ENCODE measurements around the gene ARHGAP15.

DNA sequence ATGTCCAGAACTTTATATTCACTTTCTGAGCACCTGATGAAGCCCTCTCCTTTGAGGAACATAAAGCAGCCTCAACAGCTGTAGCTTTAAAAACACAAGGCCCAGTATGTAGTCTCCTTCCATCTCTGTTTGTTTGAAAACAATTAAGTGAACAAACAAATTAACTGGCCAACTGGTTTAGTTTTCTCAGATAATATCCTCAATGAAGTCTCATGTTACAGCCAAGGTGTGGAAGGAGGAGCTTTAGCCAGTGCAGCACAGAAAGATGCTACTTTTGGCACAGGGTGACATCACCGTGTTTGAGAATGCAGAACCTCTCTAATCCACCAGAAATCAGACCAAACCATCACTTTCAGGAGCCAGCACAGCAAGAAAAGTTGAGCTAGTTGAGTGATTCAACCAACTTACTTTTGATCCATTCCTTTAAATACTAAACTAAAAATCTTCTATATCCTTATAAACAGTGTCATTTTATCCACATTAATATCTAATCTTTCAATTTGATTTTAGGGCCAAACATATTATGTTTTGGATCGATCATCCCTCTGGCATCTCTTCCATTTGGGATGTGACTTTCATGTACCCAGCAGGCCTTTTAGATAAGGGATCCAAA lies 488.7 kb downstream of the ARHGAP15 start:
- no peak for TF ChIP-seq POLR2A (IDR thresholded peaks at IDR 0.05; ENCODE audit: borderline replicate concordance, extremely low read depth, insufficient read depth, insufficient read length)
- no peak for TF ChIP-seq ZFX (IDR thresholded peaks at IDR 0.05)
- no peak for TF ChIP-seq POLR2AphosphoS5 (IDR thresholded peaks at IDR 0.05; ENCODE audit: low read depth, low read length)
- no peak for TF ChIP-seq CTCF (IDR thresholded peaks at IDR 0.05 in 2 of 3, conservative IDR thresholded peaks at IDR 0.05 in 1 of 3; ENCODE audit: borderline replicate concordance in 1 of 3, insufficient read depth in 1 of 3, low read depth in 2 of 3, low read length in 2 of 3)
- TF ChIP-seq EZH2 (IDR thresholded peaks at IDR 0.05): no peak
- no peak for TF ChIP-seq ZBTB33 (IDR thresholded peaks at IDR 0.05; ENCODE audit: extremely low read depth, insufficient replicate concordance, low read length)
- no peak for TF ChIP-seq REST (IDR thresholded peaks at IDR 0.05; ENCODE audit: low read depth)
- TF ChIP-seq ZNF274 (IDR thresholded peaks at IDR 0.05; ENCODE audit: low read depth, low read length): no peak
- TF ChIP-seq, protein P1, sequence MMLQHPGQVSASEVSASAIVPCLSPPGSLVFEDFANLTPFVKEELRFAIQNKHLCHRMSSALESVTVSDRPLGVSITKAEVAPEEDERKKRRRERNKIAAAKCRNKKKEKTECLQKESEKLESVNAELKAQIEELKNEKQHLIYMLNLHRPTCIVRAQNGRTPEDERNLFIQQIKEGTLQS (IDR thresholded peaks at IDR 0.05): no peak
- TF ChIP-seq SP1 (IDR thresholded peaks at IDR 0.05; ENCODE audit: low read depth): no peak
- TF ChIP-seq SRF (IDR thresholded peaks at IDR 0.05; ENCODE audit: low read depth): no peak
- no peak for TF ChIP-seq MAX (IDR thresholded peaks at IDR 0.05)
